RWPE1 (cell line): ENCODE measurements around the gene ELAC2.

ENCODE experiments used
- CTCF ChIA-PET: fragments of 350-600 bp; sonication (Branson Sonifier 250); formaldehyde crosslinking; extraction: SDS; loops from one replicate; lab custom pipeline; 2021; lab: Yijun Ruan, JAX
- POLR2A ChIA-PET: fragments of 400-600 bp; formaldehyde crosslinking; extraction: SDS; loops from one replicate; lab custom pipeline; 2020; ENCODE audit warnings: antibody characterized with exemption; ENCODE audit not compliant: low non-redundant PET; lab: Yijun Ruan, JAX
- DNase-seq: peaks from one replicate; pipeline ENCODE4 v3.0.0; 2012; ENCODE audit warnings: low spot score
- H3K27ac ChIP-seq: fragments of 450-650 bp; 2 replicates; pipeline ENCODE4 v1.5.1; 2017
- TF ChIP-seq, protein P1 (sequence below): fragments of 450-650 bp; conservative IDR thresholded peaks from 2 replicates; pipeline ENCODE4 v1.5.1; 2017; ENCODE audit warnings: low read depth, mild to moderate bottlenecking

Gene ELAC2

DNA sequence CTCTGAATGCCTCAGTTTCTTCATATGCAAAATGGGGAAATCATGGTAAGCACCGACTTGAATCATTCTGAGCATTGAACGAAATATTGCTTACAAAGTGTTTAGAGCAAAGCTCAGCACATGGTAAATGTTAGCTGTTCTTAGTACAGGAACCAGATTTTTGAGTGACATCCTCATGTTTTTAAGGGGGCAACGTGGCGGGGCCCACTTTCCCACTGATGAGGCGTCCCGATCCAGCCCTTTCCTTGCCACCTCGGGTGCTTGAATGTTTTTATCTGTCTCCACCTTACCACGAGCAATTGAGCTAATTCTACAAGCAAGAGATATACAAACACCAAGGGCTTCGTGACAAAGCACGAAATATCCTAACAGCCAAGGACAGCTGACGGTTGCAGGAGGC lies 49.9 kb downstream of the ELAC2 start:
- CTCF ChIA-PET, result no interaction called here
- TF ChIP-seq, protein P1, sequence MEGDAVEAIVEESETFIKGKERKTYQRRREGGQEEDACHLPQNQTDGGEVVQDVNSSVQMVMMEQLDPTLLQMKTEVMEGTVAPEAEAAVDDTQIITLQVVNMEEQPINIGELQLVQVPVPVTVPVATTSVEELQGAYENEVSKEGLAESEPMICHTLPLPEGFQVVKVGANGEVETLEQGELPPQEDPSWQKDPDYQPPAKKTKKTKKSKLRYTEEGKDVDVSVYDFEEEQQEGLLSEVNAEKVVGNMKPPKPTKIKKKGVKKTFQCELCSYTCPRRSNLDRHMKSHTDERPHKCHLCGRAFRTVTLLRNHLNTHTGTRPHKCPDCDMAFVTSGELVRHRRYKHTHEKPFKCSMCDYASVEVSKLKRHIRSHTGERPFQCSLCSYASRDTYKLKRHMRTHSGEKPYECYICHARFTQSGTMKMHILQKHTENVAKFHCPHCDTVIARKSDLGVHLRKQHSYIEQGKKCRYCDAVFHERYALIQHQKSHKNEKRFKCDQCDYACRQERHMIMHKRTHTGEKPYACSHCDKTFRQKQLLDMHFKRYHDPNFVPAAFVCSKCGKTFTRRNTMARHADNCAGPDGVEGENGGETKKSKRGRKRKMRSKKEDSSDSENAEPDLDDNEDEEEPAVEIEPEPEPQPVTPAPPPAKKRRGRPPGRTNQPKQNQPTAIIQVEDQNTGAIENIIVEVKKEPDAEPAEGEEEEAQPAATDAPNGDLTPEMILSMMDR, result no peak
- DNase-seq, result no peak
- H3K27ac ChIP-seq, result no peak overlapping the region
- POLR2A ChIA-PET, result no interaction called here

DNA sequence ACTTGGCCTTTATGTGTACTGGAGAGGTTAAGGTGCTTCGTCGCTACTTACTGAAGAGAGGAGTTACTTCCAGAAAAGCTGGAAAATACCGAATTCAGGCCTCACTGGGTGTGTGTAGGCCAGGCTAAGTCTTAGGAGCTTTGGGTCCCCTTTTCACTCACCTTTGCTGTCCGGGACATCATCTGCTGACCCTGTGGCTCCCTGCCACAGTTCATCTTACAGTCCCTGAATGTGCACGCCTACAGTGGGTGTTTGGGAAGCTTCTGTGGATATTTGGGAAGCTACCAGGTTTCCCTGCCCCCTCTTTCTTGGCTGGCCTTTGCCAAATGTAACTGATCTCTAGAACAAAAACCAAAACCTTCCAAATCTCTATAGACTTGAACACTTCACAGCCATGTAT lies 51.4 kb downstream of the ELAC2 start:
- TF ChIP-seq, protein P1, result no peak
- POLR2A ChIA-PET, result no interaction called here
- H3K27ac ChIP-seq, result no peak overlapping the region
- CTCF ChIA-PET, result no interaction called here
- DNase-seq, result no peak

DNA sequence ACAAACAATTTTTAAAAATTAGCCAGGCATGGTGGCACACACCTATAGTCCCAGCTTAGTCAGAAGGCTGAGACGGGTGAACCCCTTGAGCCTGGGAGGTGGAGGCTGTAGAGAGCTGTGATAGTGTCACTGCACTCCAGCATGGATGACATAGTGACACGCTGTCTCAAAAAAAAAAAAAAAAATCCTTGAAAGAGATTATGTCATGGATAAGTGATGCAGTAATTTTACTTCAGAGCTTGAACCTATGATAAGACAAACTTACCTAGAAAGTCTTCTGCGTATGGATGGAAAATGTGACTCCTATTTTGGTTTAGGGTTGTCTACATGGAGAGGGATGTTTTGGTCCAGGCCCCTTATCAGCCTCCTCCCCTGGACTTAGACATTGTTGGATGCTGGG lies 51.8 kb downstream of the ELAC2 start:
- POLR2A ChIA-PET, result no interaction called here
- TF ChIP-seq, protein P1, result no peak
- H3K27ac ChIP-seq, result no peak overlapping the region
- CTCF ChIA-PET, result no interaction called here
- DNase-seq, result no peak

DNA sequence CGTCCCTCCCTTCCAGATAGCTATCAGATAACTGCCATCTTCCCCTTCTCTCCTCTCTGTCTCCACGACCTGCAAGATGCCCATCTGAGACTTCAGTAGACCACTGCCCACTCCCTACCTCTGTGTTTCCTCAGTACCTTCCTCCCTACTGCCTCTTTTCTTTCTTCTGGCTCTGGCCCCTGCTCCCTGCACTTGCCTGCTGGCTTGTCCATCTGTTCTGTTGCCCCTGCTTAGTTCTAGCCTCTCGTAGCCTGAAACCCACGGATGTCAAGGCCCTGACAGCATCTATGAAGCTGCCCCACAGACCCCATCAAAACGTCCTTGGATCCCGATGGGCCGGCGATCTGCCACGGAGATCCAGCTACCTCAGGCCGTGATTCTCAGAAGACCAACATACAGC lies 53.0 kb downstream of the ELAC2 start:
- ChIA-PET POLR2A (no interaction called here), CTCF (no interaction called here)
- TF ChIP-seq, protein P1, result no peak
- DNase-seq, result no peak
- H3K27ac ChIP-seq, result no peak overlapping the region

DNA sequence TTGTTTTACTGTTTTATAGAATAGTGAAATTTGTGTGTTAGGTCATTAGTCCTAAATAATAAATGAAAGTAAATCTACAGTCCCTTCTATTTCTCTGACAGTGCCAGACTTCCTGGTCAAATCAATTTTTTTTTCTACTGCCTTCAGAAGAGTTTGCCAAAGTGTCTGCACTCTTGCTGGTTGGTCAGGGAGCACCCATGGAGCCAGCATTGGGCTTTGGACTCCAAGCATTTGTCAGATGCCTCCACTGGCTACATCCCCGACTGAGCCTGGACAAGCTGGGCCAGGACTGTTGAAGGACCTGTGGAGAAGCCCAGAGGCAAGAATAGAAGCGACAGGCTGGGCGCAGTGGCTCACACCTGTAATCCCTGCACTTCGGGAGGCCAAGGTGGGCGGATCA lies 53.7 kb downstream of the ELAC2 start:
- H3K27ac ChIP-seq, result no peak overlapping the region
- TF ChIP-seq, protein P1, result no peak
- ChIA-PET POLR2A (no interaction called here), CTCF (no interaction called here)
- DNase-seq, result no peak

GRCh38 chr17:12963505-12963904 lies 54.3 kb downstream of the ELAC2 start:
- CTCF ChIA-PET, result no interaction called here
- H3K27ac ChIP-seq, result no peak overlapping the region
- no peak for DNase-seq
- POLR2A ChIA-PET, result no interaction called here
- TF ChIP-seq, protein P1, result no peak

DNA sequence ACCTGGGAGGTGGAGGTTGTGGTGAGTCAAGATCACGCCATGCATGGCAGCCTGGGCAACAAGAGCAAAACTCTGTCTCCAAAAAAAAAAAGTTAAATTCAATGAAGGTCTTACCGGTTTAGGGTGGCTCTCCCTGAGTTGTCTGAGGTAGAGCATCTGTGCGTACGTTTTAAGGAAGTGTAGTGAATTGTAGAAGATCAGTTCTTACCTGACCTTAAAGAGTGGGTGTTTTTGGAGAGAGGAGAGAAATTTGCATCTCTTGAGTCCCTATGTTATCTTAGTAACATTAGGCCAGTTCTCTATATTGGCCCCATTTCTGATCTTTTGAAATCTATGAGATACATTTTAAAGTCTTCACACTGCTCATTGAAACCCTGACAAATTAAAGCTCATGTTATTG lies 56.2 kb downstream of the ELAC2 start:
- no peak overlapping the region for H3K27ac ChIP-seq
- no peak for DNase-seq
- CTCF ChIA-PET, result interaction anchor here (0.7 kb wide), 1 partner anchor 1197 kb away, joined by 4 read pairs; no protein-coding TSS in a partner anchor
- POLR2A ChIA-PET, result no interaction called here
- TF ChIP-seq, protein P1, result no peak
